Pulmonary artery endothelial cell (primary cell): ENCODE data around the gene SPOCK2. TPM values are rescaled to one million over a fixed set of nuclear protein-coding genes. Genes with fewer than 3 reads are reported as not detected.

ENCODE experiments used
- DNase-seq: peaks from one replicate; pipeline ENCODE4 v3.0.0-alpha.2; 2011; ENCODE audit warnings: low read depth, low spot score
- total RNA-seq: library from RNA; depleted of rRNA; stranded (reverse); fragments of >200 nt; gene quantifications from 2 replicates; pipeline ENCODE4 v1.2.3, GENCODE V29; 2014

The SPOCK2 gene
- total RNA-seq, 1 donor from 2014 or later: 0.20 TPM

- DNase-seq: no peak
These were observed 681 bp upstream of the SPOCK2 start for GRCh38 chr10:72088889-72089575.

DNA sequence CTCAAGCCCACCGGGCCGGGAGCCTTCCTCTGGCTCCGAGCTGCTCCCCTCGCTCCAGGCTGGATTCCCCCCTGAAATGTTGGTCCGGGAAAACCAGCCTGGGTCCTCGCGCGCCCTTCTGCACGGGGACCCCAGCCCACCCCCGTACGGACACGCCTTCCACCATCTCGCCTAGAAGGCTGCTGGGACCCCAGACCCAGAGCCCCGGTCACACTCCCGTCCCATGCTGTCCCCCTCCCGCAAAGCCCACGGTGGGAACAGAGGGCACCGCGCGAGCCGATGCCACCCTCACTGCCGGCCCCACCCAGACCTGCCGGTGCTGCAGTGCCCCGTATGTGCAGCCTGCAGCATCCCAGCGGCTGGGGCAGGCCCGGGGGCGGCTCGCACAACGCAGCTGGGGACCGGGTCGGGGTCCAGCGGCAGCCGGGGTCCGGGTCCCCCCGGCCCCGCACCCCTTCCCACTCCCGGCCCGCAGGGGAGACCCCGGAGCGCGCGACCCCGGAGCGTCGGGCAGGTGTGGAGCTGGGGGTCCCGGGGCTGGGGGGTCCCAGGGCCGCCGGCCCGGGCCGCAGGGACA is 871 bp downstream of the SPOCK2 start:
- DNase-seq: no peak

- no peak for DNase-seq
These were observed 1.6 kb downstream of the SPOCK2 start for GRCh38 chr10:72086466-72087391.

GRCh38 chr10:72085864-72086465 is 2.4 kb downstream of the SPOCK2 start:
- no peak for DNase-seq

DNA sequence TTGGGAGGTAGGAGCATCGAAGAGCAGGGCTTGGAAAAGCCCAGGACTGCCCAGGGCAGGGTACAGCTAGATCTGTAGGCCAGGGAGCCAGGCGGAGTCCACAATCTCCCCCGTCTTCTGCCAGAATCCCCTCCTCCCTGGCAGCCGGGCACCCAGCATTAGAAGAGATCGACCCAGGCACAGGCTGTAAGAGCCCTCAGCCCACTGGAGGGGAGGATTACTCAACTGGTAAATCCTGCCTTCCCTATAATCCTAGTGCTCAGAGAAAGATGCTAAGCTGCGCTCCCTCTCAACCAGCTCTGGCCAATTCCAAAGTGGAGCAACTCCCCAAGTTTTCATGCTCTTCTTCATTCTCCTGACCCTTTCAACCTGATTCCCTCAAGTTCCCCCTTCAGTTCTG is 3.2 kb downstream of the SPOCK2 start:
- DNase-seq: no peak

DNA sequence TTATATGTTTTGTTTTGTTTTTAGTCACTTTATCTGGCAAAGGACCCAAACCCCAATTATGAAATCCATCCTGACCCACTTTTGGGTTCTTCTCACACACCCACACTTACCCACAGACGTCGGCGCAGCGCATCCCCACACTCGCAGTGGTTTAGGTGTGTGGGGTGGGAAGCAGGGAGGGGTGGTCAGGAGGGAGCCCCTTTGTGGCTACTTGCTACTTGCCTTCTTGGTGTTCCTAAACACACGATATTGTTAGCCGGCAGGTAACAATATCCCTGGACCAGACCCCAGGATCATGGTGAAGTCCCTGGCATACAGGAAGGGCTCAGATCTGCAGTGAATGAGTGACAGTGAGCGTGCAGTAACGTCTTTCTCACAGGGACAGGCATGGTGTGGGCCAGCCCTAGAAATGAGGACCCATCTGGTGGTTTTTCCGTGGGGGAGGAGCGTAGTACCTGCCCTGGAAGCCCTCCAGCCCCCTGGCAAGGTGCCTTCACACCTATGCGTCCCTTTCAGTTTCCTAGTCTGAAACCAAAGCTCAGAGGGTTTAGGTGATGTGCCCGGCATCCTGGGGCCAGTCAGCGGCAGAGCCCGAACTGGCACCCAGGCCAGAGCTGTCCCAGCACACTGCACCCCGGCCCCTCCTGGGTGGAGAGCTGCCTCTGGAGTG is 4.4 kb downstream of the SPOCK2 start:
- no peak for DNase-seq

DNA sequence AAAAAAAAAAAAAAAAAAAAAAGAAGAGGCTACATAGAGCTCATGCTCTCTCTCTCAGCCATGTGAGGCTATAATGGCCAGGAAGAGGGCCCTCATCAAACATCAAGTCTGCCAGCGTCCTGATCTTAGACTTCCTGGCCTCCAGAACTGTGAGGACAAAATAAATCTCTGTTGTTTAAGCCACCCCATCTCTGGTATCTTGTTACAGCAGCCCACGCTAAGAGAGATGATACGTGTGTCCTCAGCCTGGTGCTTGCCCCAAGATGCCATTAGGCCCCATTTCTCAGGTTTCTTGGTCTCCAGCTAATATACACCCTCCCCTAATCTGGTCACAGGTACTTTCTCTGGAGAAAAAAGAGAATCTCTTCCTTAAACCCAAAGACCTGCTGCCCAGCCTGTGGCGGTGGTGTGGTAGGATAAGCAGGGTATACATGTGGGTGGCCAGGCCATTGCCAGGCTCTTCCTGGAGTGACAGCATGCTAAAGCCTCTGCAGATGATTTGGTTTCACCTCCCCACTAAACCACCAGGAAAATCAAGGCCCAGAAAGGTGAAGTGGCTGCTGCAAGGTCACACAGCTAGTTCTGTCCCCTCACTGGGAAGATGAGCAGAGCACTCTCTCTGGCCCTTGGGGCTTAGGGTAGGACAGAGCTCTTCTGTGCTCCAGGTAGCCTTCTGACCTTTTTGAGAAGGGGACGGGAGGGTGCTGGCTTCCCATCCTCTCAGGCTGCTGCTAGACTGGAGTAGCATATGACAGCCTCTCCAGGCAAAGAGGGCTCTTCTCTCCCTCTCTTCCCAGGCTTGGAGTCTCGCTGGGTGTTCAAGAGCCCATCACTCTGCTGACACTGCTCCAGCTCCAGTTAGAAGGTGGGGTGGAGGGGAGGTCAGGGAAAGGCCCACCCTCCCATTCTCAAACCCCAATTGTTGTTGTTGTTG is 5.2 kb downstream of the SPOCK2 start:
- no peak for DNase-seq

- DNase-seq: no peak
These were observed 6.4 kb downstream of the SPOCK2 start for GRCh38 chr10:72081772-72082590.

DNA sequence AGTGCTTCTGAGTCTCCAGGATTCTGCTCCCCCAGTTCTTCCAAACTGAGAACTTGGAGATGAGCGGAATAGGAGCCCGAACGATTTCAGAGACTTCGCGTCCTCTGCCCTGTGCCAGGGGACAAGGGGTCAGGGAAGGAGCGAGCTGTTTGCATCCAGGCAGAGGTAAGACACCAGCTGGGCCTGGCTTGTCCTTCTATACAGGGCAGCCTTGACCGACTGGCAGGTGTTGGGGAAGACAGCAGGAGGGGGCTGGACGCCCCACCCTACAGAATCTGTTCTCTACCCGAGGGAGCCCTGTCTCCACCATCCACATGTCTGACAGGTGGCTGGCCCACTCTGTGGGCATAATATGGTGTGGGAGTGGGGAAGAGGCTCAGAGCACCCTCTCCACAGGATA is 7.1 kb downstream of the SPOCK2 start:
- DNase-seq: no peak

DNA sequence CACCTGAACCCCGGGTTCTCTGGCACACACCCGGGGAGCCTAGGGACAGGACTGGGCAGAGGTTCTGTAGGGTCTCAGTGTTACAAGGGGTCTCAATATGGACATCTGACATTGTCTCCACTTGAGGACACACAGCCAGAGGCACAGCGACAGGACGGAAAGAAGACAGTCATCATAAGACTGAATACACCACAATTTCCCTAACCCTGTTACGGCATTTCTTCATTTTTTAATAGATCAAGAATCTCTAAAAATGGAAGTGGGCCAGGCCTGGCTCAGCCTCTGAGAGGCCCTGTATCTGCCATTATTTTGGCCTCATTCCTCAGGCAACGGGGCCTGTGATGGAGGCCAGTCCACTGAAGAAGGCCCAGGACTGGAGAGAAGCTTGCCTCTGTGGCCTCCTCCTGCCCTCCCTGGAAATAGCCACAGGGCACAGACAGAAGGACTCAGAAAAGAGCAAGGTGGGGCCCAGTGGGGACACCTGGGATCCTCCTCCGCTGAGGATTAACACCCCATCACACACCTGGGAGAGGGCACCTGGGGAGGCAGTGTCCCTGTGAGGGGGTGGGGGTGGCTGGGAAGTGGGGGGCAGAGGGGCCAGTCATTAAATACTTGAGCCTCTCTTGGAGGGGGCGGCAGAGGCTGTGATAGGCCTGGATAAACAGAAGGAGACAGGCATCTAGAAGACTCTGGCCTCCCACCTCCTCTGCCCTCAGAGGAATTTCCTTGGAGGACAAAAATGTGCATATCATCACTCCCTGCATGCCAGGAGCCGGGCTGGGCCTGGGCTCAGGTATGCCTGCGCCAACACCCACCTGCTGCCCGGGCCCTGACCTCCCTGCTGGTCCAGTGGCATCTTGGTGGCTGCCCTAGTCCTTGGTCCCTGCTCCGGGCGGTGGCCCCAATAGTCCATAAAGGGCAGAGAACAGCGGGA is 8.0 kb downstream of the SPOCK2 start:
- no peak for DNase-seq

DNA sequence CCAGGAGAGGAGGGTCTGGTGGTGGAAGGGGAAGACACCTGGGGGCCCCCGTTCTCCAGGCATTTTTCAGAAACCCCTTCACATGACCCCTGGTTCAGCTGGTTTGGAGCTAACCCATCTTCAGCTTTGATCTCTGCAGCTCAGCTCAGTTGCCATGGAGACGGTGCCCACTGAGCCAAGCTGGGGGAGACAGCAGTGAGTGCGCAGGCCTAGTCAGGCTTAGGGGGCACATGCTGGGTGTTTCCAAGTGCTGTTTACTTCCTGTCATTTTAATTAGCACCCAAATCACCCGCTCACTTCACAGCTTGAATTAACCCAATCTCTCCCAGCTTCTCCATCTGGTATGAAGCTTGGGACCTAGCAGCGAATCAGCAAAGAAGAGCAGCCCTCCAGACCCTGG is 9.0 kb downstream of the SPOCK2 start:
- DNase-seq: no peak

- DNase-seq: no peak
These were observed 10.9 kb downstream of the SPOCK2 start for GRCh38 chr10:72077275-72077990.

DNA sequence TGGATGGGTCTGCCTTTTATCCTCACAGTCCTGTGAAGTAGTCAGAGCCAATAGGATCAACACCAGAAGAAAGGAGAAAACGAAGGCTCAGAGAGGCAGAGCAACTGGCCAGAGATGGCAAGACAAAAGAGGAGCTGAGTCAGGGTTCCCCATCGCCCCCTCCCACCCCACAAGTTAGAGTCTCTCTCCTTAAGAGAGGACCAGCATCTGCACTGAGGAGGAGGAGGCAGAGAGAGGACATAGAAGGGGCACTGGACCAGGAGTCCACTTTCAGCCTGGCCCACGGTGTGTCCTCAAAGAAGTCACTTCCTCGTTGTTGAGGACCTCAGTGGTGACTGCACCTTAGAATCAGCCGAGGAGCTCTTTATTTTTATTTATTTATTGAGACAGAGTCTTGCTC is 11.6 kb downstream of the SPOCK2 start:
- no peak for DNase-seq

GRCh38 chr10:72075376-72076115 is 12.8 kb downstream of the SPOCK2 start:
- no peak for DNase-seq

- no peak for DNase-seq
These were observed 13.6 kb downstream of the SPOCK2 start for GRCh38 chr10:72074574-72075375.
